DMS153 (cell line): ENCODE data around the gene PAPPA.
A peak's percentile ranks its signal among the peaks of the same experiment; 100 is the strongest.

Experiments used
- DNase-seq: peaks from one replicate; lab custom pipeline; 2025; lab: John Stamatoyannopoulos, UW

The PAPPA gene

GRCh38 chr9:116152941-116153764, 438 bp upstream of the PAPPA start:
- no peak for DNase-seq

- no peak for DNase-seq
Observed at GRCh38 chr9:116154334-116154975, 864 bp downstream of the PAPPA start.

GRCh38 chr9:116154976-116155697, 1.5 kb downstream of the PAPPA start:
- no peak for DNase-seq

- no peak for DNase-seq
Observed at GRCh38 chr9:116155698-116156039, 2.1 kb downstream of the PAPPA start.

GRCh38 chr9:116156621-116157314, 3.2 kb downstream of the PAPPA start:
- DNase-seq: peak; percentile 75

GRCh38 chr9:116157436-116158138, 4.0 kb downstream of the PAPPA start:
- no peak for DNase-seq

- DNase-seq: no peak
Observed at GRCh38 chr9:116160676-116161571, 7.3 kb downstream of the PAPPA start.

- no peak for DNase-seq
Observed at GRCh38 chr9:116162241-116162781, 8.7 kb downstream of the PAPPA start.

GRCh38 chr9:116163293-116164055, 9.9 kb downstream of the PAPPA start:
- no peak for DNase-seq

- DNase-seq: no peak
Observed at GRCh38 chr9:116165912-116166311, 12.3 kb downstream of the PAPPA start.

GRCh38 chr9:116166713-116167112, 13.1 kb downstream of the PAPPA start:
- no peak for DNase-seq

- no peak for DNase-seq
Observed at GRCh38 chr9:116168231-116168630, 14.6 kb downstream of the PAPPA start.

- DNase-seq: no peak
Observed at GRCh38 chr9:116172216-116172615, 18.6 kb downstream of the PAPPA start.

- no peak for DNase-seq
Observed at GRCh38 chr9:116174347-116174746, 20.8 kb downstream of the PAPPA start.

- DNase-seq: no peak
Observed at GRCh38 chr9:116175614-116176013, 22.0 kb downstream of the PAPPA start.

- no peak for DNase-seq
Observed at GRCh38 chr9:116178481-116179211, 25.1 kb downstream of the PAPPA start.

- no peak for DNase-seq
Observed at GRCh38 chr9:116179568-116179967, 26.0 kb downstream of the PAPPA start.

- DNase-seq: no peak
Observed at GRCh38 chr9:116181853-116182610, 28.4 kb downstream of the PAPPA start.
